Osteocyte (in vitro differentiated cells): ENCODE results near the gene CYTH3. TPM values are rescaled to one million over a fixed set of nuclear protein-coding genes. Genes with fewer than 3 reads are reported as not detected.

Experiments used
- DNase-seq: peaks from one replicate; pipeline ENCODE4 v3.0.0; 2021; ENCODE audit warnings: mixed read lengths; ENCODE audit not compliant: unreplicated experiment; ENCODE audit errors: extremely low spot score
- H3K27ac Mint-ChIP-seq: one replicate; pipeline ENCODE4 v1.8.0; 2021; ENCODE audit warnings: mild to moderate bottlenecking, mixed read lengths; ENCODE audit not compliant: unreplicated experiment
- H3K27me3 Mint-ChIP-seq: one replicate; pipeline ENCODE4 v1.8.0; 2021; ENCODE audit warnings: mixed read lengths; ENCODE audit not compliant: unreplicated experiment
- H3K36me3 Mint-ChIP-seq: one replicate; pipeline ENCODE4 v1.8.0; 2021; ENCODE audit warnings: mixed read lengths; ENCODE audit not compliant: unreplicated experiment
- H3K4me1 Mint-ChIP-seq: one replicate; pipeline ENCODE4 v1.8.0; 2021; ENCODE audit warnings: mixed read lengths; ENCODE audit not compliant: unreplicated experiment
- H3K4me3 Mint-ChIP-seq: one replicate; pipeline ENCODE4 v1.8.0; 2021; ENCODE audit warnings: mild to moderate bottlenecking, moderate library complexity, mixed read lengths; ENCODE audit not compliant: unreplicated experiment
- H3K9me3 Mint-ChIP-seq: one replicate; pipeline ENCODE4 v1.8.0; 2021; ENCODE audit warnings: mixed read lengths; ENCODE audit not compliant: unreplicated experiment
- total RNA-seq: library from RNA; stranded (reverse); gene quantifications from 2 replicates; pipeline ENCODE4 v1.2.1, GENCODE V29; 2021
- TF ChIP-seq, protein P1 (sequence below): fragments of 200-600 bp; sonication (generic); IDR thresholded peaks from 2 replicates; pipeline ENCODE4 v1.5.0; 2021; ENCODE audit warnings: antibody characterized with exemption, mild to moderate bottlenecking, moderate library complexity

Gene CYTH3
- total RNA-seq, 1 donor from 2014 or later, result 63.9 TPM

DNA sequence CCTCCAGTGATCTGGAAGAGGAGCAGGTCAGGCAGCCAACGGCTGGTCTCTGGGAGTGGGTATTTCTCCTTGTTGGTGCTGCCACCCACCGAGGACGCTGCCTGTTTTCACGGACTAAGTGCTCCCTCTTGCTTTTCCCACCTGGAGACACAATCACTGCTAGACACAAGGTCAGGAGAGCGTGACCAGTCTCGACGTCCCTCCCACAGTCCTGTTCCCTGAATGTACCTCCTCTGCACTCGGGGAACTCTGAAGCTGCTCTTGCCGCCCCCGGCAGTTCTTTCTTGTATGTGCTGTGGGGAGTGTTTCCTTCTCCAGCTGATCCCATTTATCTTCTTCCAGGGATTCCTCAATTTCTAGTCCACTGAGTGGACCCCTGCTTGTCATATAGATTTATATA is 89.4 kb downstream of the CYTH3 start:
- Mint-ChIP-seq H3K9me3 (no peaks in the 10 kb centered on the region), H3K27ac (no peak overlapping the region), H3K4me3 (no peak overlapping the region), H3K27me3 (no peaks in the 10 kb centered on the region), H3K4me1 (peaks cover 15% of the 10 kb centered on the region), H3K36me3 (peaks cover 37% of the 10 kb centered on the region)
- DNase-seq, result no peak
- TF ChIP-seq, protein P1, sequence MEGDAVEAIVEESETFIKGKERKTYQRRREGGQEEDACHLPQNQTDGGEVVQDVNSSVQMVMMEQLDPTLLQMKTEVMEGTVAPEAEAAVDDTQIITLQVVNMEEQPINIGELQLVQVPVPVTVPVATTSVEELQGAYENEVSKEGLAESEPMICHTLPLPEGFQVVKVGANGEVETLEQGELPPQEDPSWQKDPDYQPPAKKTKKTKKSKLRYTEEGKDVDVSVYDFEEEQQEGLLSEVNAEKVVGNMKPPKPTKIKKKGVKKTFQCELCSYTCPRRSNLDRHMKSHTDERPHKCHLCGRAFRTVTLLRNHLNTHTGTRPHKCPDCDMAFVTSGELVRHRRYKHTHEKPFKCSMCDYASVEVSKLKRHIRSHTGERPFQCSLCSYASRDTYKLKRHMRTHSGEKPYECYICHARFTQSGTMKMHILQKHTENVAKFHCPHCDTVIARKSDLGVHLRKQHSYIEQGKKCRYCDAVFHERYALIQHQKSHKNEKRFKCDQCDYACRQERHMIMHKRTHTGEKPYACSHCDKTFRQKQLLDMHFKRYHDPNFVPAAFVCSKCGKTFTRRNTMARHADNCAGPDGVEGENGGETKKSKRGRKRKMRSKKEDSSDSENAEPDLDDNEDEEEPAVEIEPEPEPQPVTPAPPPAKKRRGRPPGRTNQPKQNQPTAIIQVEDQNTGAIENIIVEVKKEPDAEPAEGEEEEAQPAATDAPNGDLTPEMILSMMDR, result no peak

DNA sequence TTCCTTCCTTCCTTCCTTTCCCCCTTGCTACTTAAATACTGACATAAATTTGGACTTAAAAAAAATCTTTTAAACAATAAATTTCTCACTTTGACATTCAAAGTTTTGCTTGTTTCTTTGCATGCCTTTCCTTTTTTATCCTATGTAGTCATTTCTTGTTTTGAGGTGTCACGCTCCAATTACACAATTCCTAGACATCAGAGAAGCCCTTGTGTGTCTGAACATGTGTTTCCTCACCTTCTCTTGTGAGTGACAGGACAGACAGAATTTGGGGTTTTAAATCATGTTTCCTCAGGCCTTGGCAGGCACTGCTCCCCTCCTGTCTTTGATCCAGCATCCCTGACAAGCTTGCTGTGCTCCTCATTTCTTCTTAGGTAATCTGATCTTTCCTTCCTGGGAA is 91.3 kb downstream of the CYTH3 start:
- peaks cover 16% of the 10 kb centered on the region for H3K4me1 Mint-ChIP-seq
- H3K4me3 Mint-ChIP-seq, result no peak overlapping the region
- DNase-seq, result no peak
- peaks cover 28% of the 10 kb centered on the region for H3K36me3 Mint-ChIP-seq
- TF ChIP-seq, protein P1, result no peak
- H3K27ac Mint-ChIP-seq, result peak overlapping the region; percentile 5
- H3K9me3 Mint-ChIP-seq, result no peaks in the 10 kb centered on the region
- no peaks in the 10 kb centered on the region for H3K27me3 Mint-ChIP-seq

DNA sequence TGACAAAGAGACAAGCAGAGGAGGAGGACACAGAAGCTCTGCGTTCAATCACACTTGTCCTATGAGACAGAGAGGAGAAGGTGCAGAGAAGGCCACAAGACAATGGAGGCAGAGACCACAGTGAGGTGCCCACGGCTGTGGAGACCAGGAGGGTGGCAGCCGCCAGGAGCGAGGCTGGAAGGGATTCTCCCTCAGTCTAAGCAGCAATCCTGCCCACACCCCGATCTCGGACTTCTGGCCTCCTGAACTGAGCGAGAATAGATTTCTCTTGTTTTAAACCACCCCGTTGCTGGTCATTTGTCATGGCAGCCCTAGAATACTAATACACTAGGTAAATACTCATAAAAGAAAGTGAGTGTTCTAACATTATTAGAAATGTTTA is 92.1 kb downstream of the CYTH3 start:
- Mint-ChIP-seq H3K27ac (no peak overlapping the region), H3K4me1 (peaks cover 16% of the 10 kb centered on the region), H3K27me3 (no peaks in the 10 kb centered on the region), H3K9me3 (no peaks in the 10 kb centered on the region), H3K4me3 (no peak overlapping the region), H3K36me3 (peaks cover 29% of the 10 kb centered on the region)
- TF ChIP-seq, protein P1, result no peak
- no peak for DNase-seq

DNA sequence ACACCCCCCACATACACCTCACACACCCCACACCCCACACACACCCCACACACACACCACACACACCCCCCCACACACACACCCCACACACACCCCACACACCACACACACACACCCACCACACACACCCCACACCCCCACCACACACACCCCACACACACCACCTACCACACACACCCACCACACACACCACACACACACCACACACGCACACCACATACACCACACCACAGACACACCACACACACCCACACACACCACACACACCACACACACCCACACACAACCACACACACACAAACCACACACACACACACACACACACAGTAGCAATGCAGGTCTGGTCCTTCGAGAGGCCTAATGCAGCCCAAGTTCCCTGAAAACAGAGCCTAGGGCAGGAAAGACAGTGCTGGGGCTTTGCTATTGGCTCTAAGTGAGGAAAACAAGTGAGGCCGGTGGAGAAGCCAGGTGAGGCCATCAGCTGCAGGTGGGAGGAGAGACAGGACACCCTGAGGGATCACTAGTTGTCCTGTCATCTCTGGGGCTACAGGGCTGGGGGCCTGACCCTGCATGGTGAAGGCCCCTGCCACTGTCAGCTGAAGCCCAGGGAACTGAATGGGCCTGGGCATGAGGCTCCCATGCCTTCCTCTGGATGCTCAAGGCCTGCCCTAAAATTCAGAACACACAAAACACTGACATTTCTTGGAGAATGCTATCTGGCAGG is 92.6 kb downstream of the CYTH3 start:
- no peak for DNase-seq
- Mint-ChIP-seq H3K4me3 (no peak overlapping the region), H3K36me3 (peaks cover 31% of the 10 kb centered on the region), H3K9me3 (no peaks in the 10 kb centered on the region), H3K27me3 (no peaks in the 10 kb centered on the region), H3K4me1 (peaks cover 16% of the 10 kb centered on the region), H3K27ac (no peak overlapping the region)
- TF ChIP-seq, protein P1, result no peak

DNA sequence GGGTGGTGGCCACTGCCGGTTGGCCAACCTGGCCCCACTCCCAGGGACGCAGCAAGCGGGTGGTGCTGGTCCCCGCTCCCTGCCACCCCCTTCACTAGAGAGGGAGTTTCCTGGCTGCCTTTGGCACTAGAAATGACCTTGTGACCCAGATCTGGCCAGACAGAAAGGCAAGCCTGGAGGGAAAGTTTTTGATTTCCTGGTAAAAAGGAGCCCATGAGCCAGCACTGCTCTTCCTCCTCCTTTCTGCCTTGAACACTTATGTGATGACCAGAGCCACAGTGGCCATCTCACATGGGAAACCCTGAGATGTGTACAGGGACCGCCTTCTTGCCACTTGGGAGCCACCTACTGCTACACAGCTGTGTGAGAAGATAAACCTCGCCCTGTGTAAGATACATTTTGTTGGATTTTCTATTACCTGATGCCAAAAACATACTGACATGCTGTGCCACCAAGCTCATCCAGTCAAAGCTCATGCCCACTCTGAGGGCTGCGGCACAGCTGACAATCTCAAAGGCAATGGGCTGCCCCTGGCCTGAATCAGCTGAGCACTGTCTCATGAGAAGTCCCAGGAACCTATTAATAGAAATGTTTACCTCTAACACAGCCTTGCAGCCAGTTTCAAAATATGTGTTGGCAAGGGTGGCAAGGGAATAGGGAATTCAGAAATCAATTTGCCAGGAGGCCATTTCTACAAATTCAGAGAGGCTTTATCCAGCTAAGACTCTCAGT is 94.0 kb downstream of the CYTH3 start:
- peak overlapping the region; percentile 60 for H3K27ac Mint-ChIP-seq
- no peaks in the 10 kb centered on the region for H3K27me3 Mint-ChIP-seq
- peaks cover 16% of the 10 kb centered on the region for H3K4me1 Mint-ChIP-seq
- H3K4me3 Mint-ChIP-seq, result no peak overlapping the region
- H3K9me3 Mint-ChIP-seq, result no peaks in the 10 kb centered on the region
- no peak for DNase-seq
- peaks cover 31% of the 10 kb centered on the region for H3K36me3 Mint-ChIP-seq
- TF ChIP-seq, protein P1, result no peak
